ENCODE measurements around the gene SEMA3G.

The SEMA3G gene

GRCh38 chr3:52446631-52447511 is 2.0 kb upstream of the SEMA3G start:
- no peaks in the 10 kb centered on the region for H3K36me3 ChIP-seq (ENCODE audit: control insufficient read depth, insufficient read depth, low read length)
- no peak overlapping the region for H3K9ac ChIP-seq (ENCODE audit: low read depth, low read length)
- no peaks in the 10 kb centered on the region for H3K9me3 ChIP-seq (ENCODE audit: control insufficient read depth, insufficient read depth, low read length)
- no peaks in the 10 kb centered on the region for H3K4me1 ChIP-seq (ENCODE audit: control insufficient read depth, insufficient read depth, low read length)
- no peak overlapping the region for H3K4me3 ChIP-seq (ENCODE audit: low read depth, low read length)
- no peaks in the 10 kb centered on the region for H3K27me3 ChIP-seq (ENCODE audit: control insufficient read depth, insufficient read depth, low read length)

DNA sequence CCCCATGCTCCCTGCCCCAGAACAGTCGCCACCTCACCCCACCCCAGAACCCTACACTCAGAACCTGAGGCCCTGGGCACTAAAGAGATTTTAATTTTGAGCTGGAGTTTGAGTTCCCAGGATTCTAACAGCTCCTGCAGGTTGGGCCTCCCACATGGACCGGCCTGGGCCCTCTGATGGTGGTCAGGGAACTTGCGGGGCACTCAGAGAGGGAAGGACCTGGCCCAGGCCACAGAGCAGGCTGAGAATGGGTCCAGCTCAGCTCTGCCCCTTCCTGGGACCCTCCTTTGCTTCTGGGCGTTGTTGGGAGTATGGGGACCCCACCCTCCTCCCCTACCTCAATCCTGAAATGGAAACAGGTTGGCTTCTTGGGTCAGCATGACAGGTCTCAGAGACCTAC is 1.1 kb upstream of the SEMA3G start:
- Histone ChIP-seq H3K27me3 (ENCODE audit: control insufficient read depth, insufficient read depth, low read length) (no peaks in the 10 kb centered on the region), H3K4me1 (ENCODE audit: control insufficient read depth, insufficient read depth, low read length) (no peaks in the 10 kb centered on the region), H3K9me3 (ENCODE audit: control insufficient read depth, insufficient read depth, low read length) (no peaks in the 10 kb centered on the region), H3K4me3 (ENCODE audit: low read depth, low read length) (no peak overlapping the region), H3K36me3 (ENCODE audit: control insufficient read depth, insufficient read depth, low read length) (no peaks in the 10 kb centered on the region), H3K9ac (ENCODE audit: low read depth, low read length) (no peak overlapping the region)

- Histone ChIP-seq H3K4me3 (ENCODE audit: low read depth, low read length) (no peak overlapping the region), H3K36me3 (ENCODE audit: control insufficient read depth, insufficient read depth, low read length) (peaks cover 3% of the 10 kb centered on the region), H3K9me3 (ENCODE audit: control insufficient read depth, insufficient read depth, low read length) (no peaks in the 10 kb centered on the region), H3K4me1 (ENCODE audit: control insufficient read depth, insufficient read depth, low read length) (no peaks in the 10 kb centered on the region), H3K27me3 (ENCODE audit: control insufficient read depth, insufficient read depth, low read length) (no peaks in the 10 kb centered on the region), H3K9ac (ENCODE audit: low read depth, low read length) (no peak overlapping the region)
Observed at GRCh38 chr3:52443791-52444687, 864 bp downstream of the SEMA3G start.

DNA sequence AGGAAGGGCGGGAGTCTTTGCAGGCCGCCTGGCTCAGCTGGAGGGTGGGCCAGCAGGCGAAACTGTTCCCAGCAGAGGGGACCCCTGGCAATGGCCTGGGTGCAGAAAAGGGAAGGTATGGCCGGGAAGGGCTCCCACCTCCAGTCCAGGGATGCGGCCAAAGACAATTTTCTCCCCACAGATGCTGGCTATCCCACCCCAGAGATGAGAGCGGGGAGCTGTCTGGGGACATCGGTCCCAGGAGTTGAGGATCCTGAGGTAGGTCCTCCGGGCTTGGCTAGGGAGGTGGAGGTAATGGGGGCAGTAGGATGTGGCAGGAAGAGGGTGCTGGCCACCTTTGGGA is 1.7 kb downstream of the SEMA3G start:
- no peak overlapping the region for H3K4me3 ChIP-seq (ENCODE audit: low read depth, low read length)
- H3K9ac ChIP-seq (ENCODE audit: low read depth, low read length), result no peak overlapping the region
- no peaks in the 10 kb centered on the region for H3K9me3 ChIP-seq (ENCODE audit: control insufficient read depth, insufficient read depth, low read length)
- no peaks in the 10 kb centered on the region for H3K4me1 ChIP-seq (ENCODE audit: control insufficient read depth, insufficient read depth, low read length)
- no peaks in the 10 kb centered on the region for H3K27me3 ChIP-seq (ENCODE audit: control insufficient read depth, insufficient read depth, low read length)
- peaks cover 3% of the 10 kb centered on the region for H3K36me3 ChIP-seq (ENCODE audit: control insufficient read depth, insufficient read depth, low read length)

DNA sequence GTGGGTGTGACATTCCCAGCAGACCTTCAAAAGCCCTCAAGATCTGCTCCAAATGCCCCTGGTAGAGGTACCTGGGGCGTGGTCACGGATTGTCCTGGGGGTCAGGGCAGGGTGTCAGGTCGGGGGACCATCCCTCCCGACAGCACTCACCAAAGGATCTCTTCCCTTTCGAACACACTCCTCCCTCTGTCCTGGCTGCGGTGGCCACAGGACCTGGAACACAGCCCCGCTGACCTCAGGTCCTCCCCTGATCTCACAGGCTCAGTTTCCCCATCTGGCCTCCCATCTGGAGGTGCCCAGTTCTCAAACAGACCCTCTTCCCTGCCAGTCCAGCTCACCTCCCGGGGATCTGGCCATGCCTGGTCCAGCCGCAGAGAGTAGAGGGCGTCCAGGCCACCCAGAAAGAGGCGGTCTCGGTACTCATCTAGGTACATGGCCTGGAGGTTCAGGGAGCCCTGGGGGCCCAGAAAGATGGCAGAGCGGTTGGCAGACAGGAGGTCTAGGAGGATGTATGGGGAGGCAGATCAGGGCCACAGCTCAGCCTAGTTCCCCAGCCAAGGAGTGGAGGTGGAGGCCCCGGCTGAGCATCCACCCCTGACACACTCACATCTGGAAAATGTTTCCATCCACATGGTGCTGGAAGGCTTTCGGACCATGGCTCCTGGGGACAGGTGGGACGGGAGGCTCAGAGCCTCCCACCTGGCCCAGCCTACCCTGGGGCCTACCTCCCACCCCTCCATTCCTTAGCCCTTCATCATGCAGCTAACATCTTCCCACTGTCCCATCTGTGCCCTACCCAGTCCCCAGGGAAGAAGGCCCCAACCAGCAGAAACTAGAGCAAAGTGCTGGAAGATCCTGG is 2.3 kb downstream of the SEMA3G start:
- Histone ChIP-seq H3K4me3 (ENCODE audit: low read depth, low read length) (no peak overlapping the region), H3K27me3 (ENCODE audit: control insufficient read depth, insufficient read depth, low read length) (no peaks in the 10 kb centered on the region), H3K4me1 (ENCODE audit: control insufficient read depth, insufficient read depth, low read length) (no peaks in the 10 kb centered on the region), H3K36me3 (ENCODE audit: control insufficient read depth, insufficient read depth, low read length) (peaks cover 3% of the 10 kb centered on the region), H3K9ac (ENCODE audit: low read depth, low read length) (no peak overlapping the region), H3K9me3 (ENCODE audit: control insufficient read depth, insufficient read depth, low read length) (no peaks in the 10 kb centered on the region)

DNA sequence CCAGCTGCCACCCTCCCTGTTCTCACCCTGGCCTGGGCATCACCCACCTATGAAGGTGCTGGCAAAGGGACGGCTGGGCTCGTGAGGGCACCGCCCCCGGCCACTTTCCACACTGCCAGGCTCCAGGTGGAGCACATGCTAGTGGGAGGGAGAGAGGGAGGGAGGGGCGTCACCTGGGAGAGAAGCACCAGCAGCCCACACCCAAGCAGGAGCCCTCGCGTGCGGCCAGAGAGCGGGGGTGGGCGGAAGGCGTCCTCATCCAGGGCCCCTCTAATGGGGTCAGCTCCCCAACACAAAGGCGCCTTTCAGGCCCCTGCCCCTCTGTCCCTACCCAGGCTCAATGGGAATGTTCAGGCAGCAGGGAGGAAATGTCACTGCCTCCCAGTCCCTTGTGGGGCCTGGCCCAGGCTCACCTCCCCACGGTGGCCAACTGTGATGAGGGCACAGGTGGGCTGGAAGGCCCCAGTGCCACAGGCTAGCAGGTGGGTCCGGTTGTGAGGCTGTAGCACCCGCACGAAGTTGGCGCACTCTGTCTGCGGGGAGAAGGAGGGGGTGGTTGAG is 3.1 kb downstream of the SEMA3G start:
- H3K4me3 ChIP-seq (ENCODE audit: low read depth, low read length), result no peak overlapping the region

GRCh38 chr3:52441091-52441771 is 3.7 kb downstream of the SEMA3G start:
- Histone ChIP-seq H3K36me3 (ENCODE audit: control insufficient read depth, insufficient read depth, low read length) (peaks cover 3% of the 10 kb centered on the region), H3K4me1 (ENCODE audit: control insufficient read depth, insufficient read depth, low read length) (no peaks in the 10 kb centered on the region)

More for the DNA sequence above, 3.1 kb downstream of the SEMA3G start:
- H3K9me3 ChIP-seq (ENCODE audit: control insufficient read depth, insufficient read depth, low read length), result no peaks in the 10 kb centered on the region
- no peaks in the 10 kb centered on the region for H3K27me3 ChIP-seq (ENCODE audit: control insufficient read depth, insufficient read depth, low read length)
- H3K4me1 ChIP-seq (ENCODE audit: control insufficient read depth, insufficient read depth, low read length), result no peaks in the 10 kb centered on the region
- peaks cover 3% of the 10 kb centered on the region for H3K36me3 ChIP-seq (ENCODE audit: control insufficient read depth, insufficient read depth, low read length)
- H3K9ac ChIP-seq (ENCODE audit: low read depth, low read length), result no peak overlapping the region

GRCh38 chr3:52440671-52441070 is 4.2 kb downstream of the SEMA3G start:
- no peaks in the 10 kb centered on the region for H3K27me3 ChIP-seq (ENCODE audit: control insufficient read depth, insufficient read depth, low read length)
- no peaks in the 10 kb centered on the region for H3K4me1 ChIP-seq (ENCODE audit: control insufficient read depth, insufficient read depth, low read length)
- peaks cover 3% of the 10 kb centered on the region for H3K36me3 ChIP-seq (ENCODE audit: control insufficient read depth, insufficient read depth, low read length)
- no peak overlapping the region for H3K4me3 ChIP-seq (ENCODE audit: low read depth, low read length)
- no peaks in the 10 kb centered on the region for H3K9me3 ChIP-seq (ENCODE audit: control insufficient read depth, insufficient read depth, low read length)
- H3K9ac ChIP-seq (ENCODE audit: low read depth, low read length), result no peak overlapping the region

More at GRCh38 chr3:52441091-52441771, 3.7 kb downstream of the SEMA3G start:
- Histone ChIP-seq H3K27me3 (ENCODE audit: control insufficient read depth, insufficient read depth, low read length) (no peaks in the 10 kb centered on the region), H3K4me3 (ENCODE audit: low read depth, low read length) (no peak overlapping the region), H3K9ac (ENCODE audit: low read depth, low read length) (no peak overlapping the region), H3K9me3 (ENCODE audit: control insufficient read depth, insufficient read depth, low read length) (no peaks in the 10 kb centered on the region)

DNA sequence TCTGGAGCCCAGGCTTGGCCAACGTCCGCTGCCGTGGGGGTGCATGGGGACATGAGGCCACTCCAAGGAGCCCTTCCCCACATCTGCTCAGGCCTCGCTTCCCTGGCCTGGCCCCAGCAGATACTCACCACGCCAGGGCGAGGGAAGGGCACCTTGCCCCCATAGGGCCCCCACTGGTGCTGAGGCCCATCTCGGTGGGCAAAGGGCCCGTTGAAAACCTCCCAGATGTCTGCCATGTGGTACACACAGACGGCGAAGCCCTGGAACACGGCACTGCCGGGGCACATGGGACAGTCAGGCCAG is 4.7 kb downstream of the SEMA3G start:
- Histone ChIP-seq H3K9me3 (ENCODE audit: control insufficient read depth, insufficient read depth, low read length) (no peaks in the 10 kb centered on the region), H3K36me3 (ENCODE audit: control insufficient read depth, insufficient read depth, low read length) (peaks cover 3% of the 10 kb centered on the region), H3K4me3 (ENCODE audit: low read depth, low read length) (no peak overlapping the region), H3K27me3 (ENCODE audit: control insufficient read depth, insufficient read depth, low read length) (no peaks in the 10 kb centered on the region), H3K4me1 (ENCODE audit: control insufficient read depth, insufficient read depth, low read length) (no peaks in the 10 kb centered on the region), H3K9ac (ENCODE audit: low read depth, low read length) (no peak overlapping the region)

- H3K4me3 ChIP-seq (ENCODE audit: low read depth, low read length), result no peak overlapping the region
- no peaks in the 10 kb centered on the region for H3K27me3 ChIP-seq (ENCODE audit: control insufficient read depth, insufficient read depth, low read length)
- peaks cover 3% of the 10 kb centered on the region for H3K36me3 ChIP-seq (ENCODE audit: control insufficient read depth, insufficient read depth, low read length)
- no peak overlapping the region for H3K9ac ChIP-seq (ENCODE audit: low read depth, low read length)
- no peaks in the 10 kb centered on the region for H3K9me3 ChIP-seq (ENCODE audit: control insufficient read depth, insufficient read depth, low read length)
- H3K4me1 ChIP-seq (ENCODE audit: control insufficient read depth, insufficient read depth, low read length), result no peaks in the 10 kb centered on the region
Observed at GRCh38 chr3:52439426-52440248, 5.3 kb downstream of the SEMA3G start.

Measured in iPS-15b (cell line).